ENCODE data around the gene PFKFB4.
"Not testable (repeated sequence)": the region's sequence is repeated elsewhere in the genome, so short reads cannot be mapped to it uniquely, and the experiment has no call there.

PFKFB4 gene

GRCh38 chr3:48532271-48532976 lies 24.2 kb downstream of the PFKFB4 start:
- no peaks in the 10 kb centered on the region for H3K27me3 ChIP-seq (ENCODE audit: control insufficient read depth, insufficient read depth, low read length, poor library complexity, severe bottlenecking)
- no peak overlapping the region for H3K4me3 ChIP-seq (ENCODE audit: insufficient read depth, low read depth, low read length)
- no peak overlapping the region for H3K27ac ChIP-seq (ENCODE audit: insufficient read depth, low read depth, low read length, poor library complexity, severe bottlenecking)
- 87 to 95% methylated on average over 3 of the region's 6 CpGs for WGBS, 2 experiments
- no peaks in the 10 kb centered on the region for H3K9me3 ChIP-seq (ENCODE audit: control insufficient read depth, low read length)
- peaks cover 19% of the 10 kb centered on the region for H3K36me3 ChIP-seq (ENCODE audit: control insufficient read depth, insufficient read depth, low read length)
- H3K4me1 ChIP-seq (ENCODE audit: control insufficient read depth, insufficient read depth, low read length): no peaks in the 10 kb centered on the region

GRCh38 chr3:48530701-48531100 lies 25.9 kb downstream of the PFKFB4 start:
- not testable (repeated sequence) for H3K4me3 ChIP-seq (ENCODE audit: insufficient read depth, low read depth, low read length); H3K27me3 ChIP-seq (ENCODE audit: control insufficient read depth, insufficient read depth, low read length, poor library complexity, severe bottlenecking); H3K9me3 ChIP-seq (ENCODE audit: control insufficient read depth, low read length); H3K4me1 ChIP-seq (ENCODE audit: control insufficient read depth, insufficient read depth, low read length); H3K27ac ChIP-seq (ENCODE audit: insufficient read depth, low read depth, low read length, poor library complexity, severe bottlenecking)
- 84 to 94% methylated on average over 3 to 4 of the region's 4 CpGs for WGBS, 2 experiments
- peaks cover 14% of the 10 kb centered on the region for H3K36me3 ChIP-seq (ENCODE audit: control insufficient read depth, insufficient read depth, low read length)

GRCh38 chr3:48528754-48529153 lies 27.8 kb downstream of the PFKFB4 start:
- Histone ChIP-seq H3K9me3 (ENCODE audit: control insufficient read depth, low read length) (no peaks in the 10 kb centered on the region), H3K27me3 (ENCODE audit: control insufficient read depth, insufficient read depth, low read length, poor library complexity, severe bottlenecking) (no peaks in the 10 kb centered on the region), H3K4me1 (ENCODE audit: control insufficient read depth, insufficient read depth, low read length) (no peaks in the 10 kb centered on the region), H3K27ac (ENCODE audit: insufficient read depth, low read depth, low read length, poor library complexity, severe bottlenecking) (no peak overlapping the region), H3K36me3 (ENCODE audit: control insufficient read depth, insufficient read depth, low read length) (peaks cover 7% of the 10 kb centered on the region), H3K4me3 (ENCODE audit: insufficient read depth, low read depth, low read length) (no peak overlapping the region)
- WGBS, 2 experiments: 92 to 97% methylated on average over 3 of the region's 3 CpGs

- H3K4me3 ChIP-seq (ENCODE audit: insufficient read depth, low read depth, low read length): no peak overlapping the region
- H3K27me3 ChIP-seq (ENCODE audit: control insufficient read depth, insufficient read depth, low read length, poor library complexity, severe bottlenecking): no peaks in the 10 kb centered on the region
- H3K36me3 ChIP-seq (ENCODE audit: control insufficient read depth, insufficient read depth, low read length): peaks cover 7% of the 10 kb centered on the region
- H3K4me1 ChIP-seq (ENCODE audit: control insufficient read depth, insufficient read depth, low read length): no peaks in the 10 kb centered on the region
- 95 to 97% methylated on average over 9 of the region's 9 CpGs for WGBS, 2 experiments
- no peak overlapping the region for H3K27ac ChIP-seq (ENCODE audit: insufficient read depth, low read depth, low read length, poor library complexity, severe bottlenecking)
- no peaks in the 10 kb centered on the region for H3K9me3 ChIP-seq (ENCODE audit: control insufficient read depth, low read length)
Observed at GRCh38 chr3:48528048-48528447, 28.6 kb downstream of the PFKFB4 start.

- H3K36me3 ChIP-seq (ENCODE audit: control insufficient read depth, insufficient read depth, low read length): peaks cover 7% of the 10 kb centered on the region
Observed at GRCh38 chr3:48524970-48525369, 31.6 kb downstream of the PFKFB4 start.

GRCh38 chr3:48521635-48522034 lies 35.0 kb downstream of the PFKFB4 start:
- 94 to 95% methylated on average over 6 of the region's 6 CpGs for WGBS, 2 experiments
- Histone ChIP-seq H3K36me3 (ENCODE audit: control insufficient read depth, insufficient read depth, low read length) (no peaks in the 10 kb centered on the region), H3K27me3 (ENCODE audit: control insufficient read depth, insufficient read depth, low read length, poor library complexity, severe bottlenecking) (no peaks in the 10 kb centered on the region), H3K9me3 (ENCODE audit: control insufficient read depth, low read length) (no peaks in the 10 kb centered on the region), H3K4me1 (ENCODE audit: control insufficient read depth, insufficient read depth, low read length) (no peaks in the 10 kb centered on the region), H3K4me3 (ENCODE audit: insufficient read depth, low read depth, low read length) (no peak overlapping the region), H3K27ac (ENCODE audit: insufficient read depth, low read depth, low read length, poor library complexity, severe bottlenecking) (no peak overlapping the region)

More at GRCh38 chr3:48524970-48525369, 31.6 kb downstream of the PFKFB4 start:
- Histone ChIP-seq H3K27me3 (ENCODE audit: control insufficient read depth, insufficient read depth, low read length, poor library complexity, severe bottlenecking) (no peaks in the 10 kb centered on the region), H3K4me3 (ENCODE audit: insufficient read depth, low read depth, low read length) (no peak overlapping the region), H3K9me3 (ENCODE audit: control insufficient read depth, low read length) (no peaks in the 10 kb centered on the region), H3K27ac (ENCODE audit: insufficient read depth, low read depth, low read length, poor library complexity, severe bottlenecking) (no peak overlapping the region), H3K4me1 (ENCODE audit: control insufficient read depth, insufficient read depth, low read length) (no peaks in the 10 kb centered on the region)
- WGBS, 2 experiments: 95 to 97% methylated on average over 9 of the region's 9 CpGs

GRCh38 chr3:48519277-48519643 lies 37.3 kb downstream of the PFKFB4 start:
- H3K9me3 ChIP-seq (ENCODE audit: control insufficient read depth, low read length): no peaks in the 10 kb centered on the region
- no peaks in the 10 kb centered on the region for H3K4me1 ChIP-seq (ENCODE audit: control insufficient read depth, insufficient read depth, low read length)
- WGBS, 2 experiments: 96 to 97% methylated on average over 9 of the region's 9 CpGs
- no peaks in the 10 kb centered on the region for H3K36me3 ChIP-seq (ENCODE audit: control insufficient read depth, insufficient read depth, low read length)
- H3K27me3 ChIP-seq (ENCODE audit: control insufficient read depth, insufficient read depth, low read length, poor library complexity, severe bottlenecking): no peaks in the 10 kb centered on the region
- no peak overlapping the region for H3K4me3 ChIP-seq (ENCODE audit: insufficient read depth, low read depth, low read length)
- H3K27ac ChIP-seq (ENCODE audit: insufficient read depth, low read depth, low read length, poor library complexity, severe bottlenecking): no peak overlapping the region

- no peaks in the 10 kb centered on the region for H3K9me3 ChIP-seq (ENCODE audit: control insufficient read depth, low read length)
Observed at GRCh38 chr3:48518638-48519276, 37.8 kb downstream of the PFKFB4 start.

GRCh38 chr3:48518069-48518468 lies 38.5 kb downstream of the PFKFB4 start:
- H3K27ac ChIP-seq (ENCODE audit: insufficient read depth, low read depth, low read length, poor library complexity, severe bottlenecking): no peak overlapping the region
- no peaks in the 10 kb centered on the region for H3K9me3 ChIP-seq (ENCODE audit: control insufficient read depth, low read length)
- no peaks in the 10 kb centered on the region for H3K27me3 ChIP-seq (ENCODE audit: control insufficient read depth, insufficient read depth, low read length, poor library complexity, severe bottlenecking)
- no peak overlapping the region for H3K4me3 ChIP-seq (ENCODE audit: insufficient read depth, low read depth, low read length)
- H3K36me3 ChIP-seq (ENCODE audit: control insufficient read depth, insufficient read depth, low read length): no peaks in the 10 kb centered on the region
- WGBS, 2 experiments: 95 to 96% methylated on average over 6 of the region's 6 CpGs
- no peaks in the 10 kb centered on the region for H3K4me1 ChIP-seq (ENCODE audit: control insufficient read depth, insufficient read depth, low read length)

More at GRCh38 chr3:48518638-48519276, 37.8 kb downstream of the PFKFB4 start:
- no peaks in the 10 kb centered on the region for H3K4me1 ChIP-seq (ENCODE audit: control insufficient read depth, insufficient read depth, low read length)
- no peak overlapping the region for H3K4me3 ChIP-seq (ENCODE audit: insufficient read depth, low read depth, low read length)
- no peak overlapping the region for H3K27ac ChIP-seq (ENCODE audit: insufficient read depth, low read depth, low read length, poor library complexity, severe bottlenecking)
- H3K36me3 ChIP-seq (ENCODE audit: control insufficient read depth, insufficient read depth, low read length): no peaks in the 10 kb centered on the region
- 89 to 90% methylated on average over 12 of the region's 12 CpGs for WGBS, 2 experiments
- no peaks in the 10 kb centered on the region for H3K27me3 ChIP-seq (ENCODE audit: control insufficient read depth, insufficient read depth, low read length, poor library complexity, severe bottlenecking)

GRCh38 chr3:48516571-48516970 lies 40.0 kb downstream of the PFKFB4 start:
- WGBS, 2 experiments: 83 to 91% methylated on average over 8 of the region's 8 CpGs
- no peaks in the 10 kb centered on the region for H3K9me3 ChIP-seq (ENCODE audit: control insufficient read depth, low read length)
- no peaks in the 10 kb centered on the region for H3K36me3 ChIP-seq (ENCODE audit: control insufficient read depth, insufficient read depth, low read length)
- H3K27me3 ChIP-seq (ENCODE audit: control insufficient read depth, insufficient read depth, low read length, poor library complexity, severe bottlenecking): no peaks in the 10 kb centered on the region
- no peak overlapping the region for H3K27ac ChIP-seq (ENCODE audit: insufficient read depth, low read depth, low read length, poor library complexity, severe bottlenecking)
- no peaks in the 10 kb centered on the region for H3K4me1 ChIP-seq (ENCODE audit: control insufficient read depth, insufficient read depth, low read length)
- no peak overlapping the region for H3K4me3 ChIP-seq (ENCODE audit: insufficient read depth, low read depth, low read length)
